H1 (cell line): ENCODE data around the gene SMARCC1. TPM values are rescaled to one million over a fixed set of nuclear protein-coding genes. Genes with fewer than 3 reads are reported as not detected.

Experiments
- CTCF ChIA-PET: fragments of 300-600 bp; sonication (Branson Sonifier 250); formaldehyde crosslinking; loops from one replicate; lab custom pipeline; 2021; ENCODE audit not compliant: partially characterized antibody; lab: Charles Lee
- POLR2A ChIA-PET: fragments of 300-600 bp; sonication (Branson Sonifier 250); formaldehyde crosslinking; loops from one replicate; lab custom pipeline; 2021; ENCODE audit warnings: inconsistent platforms; ENCODE audit not compliant: partially characterized antibody; lab: Charles Lee
- DNase-seq, 2 experiments: peaks; one replicate each; pipeline versions ENCODE4 v3.0.0 to v3.0.0-alpha.2; 2010 to 2022; ENCODE audit warnings: low spot score in 2 of 2, low read depth in 1 of 2, mixed read lengths in 1 of 2
- FAIRE-seq: peaks from 2 replicates; lab custom pipeline; 2011; peaks lifted over from hg19 to GRCh38; lab: Jason Lieb, UNC
- H2AFZ ChIP-seq: 2 replicates; pipeline ENCODE4 v1.8.1; 2012; ENCODE audit warnings: low read length, inconsistent platforms
- H2AK5ac ChIP-seq: 2 replicates; pipeline ENCODE4 v1.6.1; 2013; ENCODE audit warnings: low read depth, low read length
- H2BK120ac ChIP-seq: replicated peaks from 2 replicates; pipeline ENCODE3; 2013; ENCODE audit warnings: low read depth, low read length, inconsistent platforms
- H2BK12ac ChIP-seq: 2 replicates; pipeline ENCODE4 v1.6.1; 2013; ENCODE audit warnings: low read depth, low read length
- H2BK15ac ChIP-seq: 2 replicates; pipeline ENCODE4 v1.6.1; 2013; ENCODE audit warnings: low read length
- H2BK20ac ChIP-seq: 2 replicates; pipeline ENCODE4 v1.6.1; 2013; ENCODE audit warnings: low read length
- H2BK5ac ChIP-seq: 2 replicates; pipeline ENCODE4 v1.6.1; 2013; ENCODE audit warnings: low read depth, low read length
- H3K14ac ChIP-seq: 2 replicates; pipeline ENCODE4 v1.6.1; 2013; ENCODE audit warnings: inconsistent platforms; ENCODE audit not compliant: insufficient read length
- H3K18ac ChIP-seq: 2 replicates; pipeline ENCODE4 v1.6.1; 2013; ENCODE audit warnings: low read length; ENCODE audit errors: extremely low read depth
- H3K23ac ChIP-seq: 2 replicates; pipeline ENCODE4 v1.6.1; 2013; ENCODE audit warnings: inconsistent platforms; ENCODE audit not compliant: insufficient read length
- H3K23me2 ChIP-seq: 2 replicates; pipeline ENCODE4 v1.6.1; 2013; ENCODE audit warnings: low read depth, low read length
- H3K27ac ChIP-seq: 2 replicates; pipeline ENCODE4 v1.6.1; 2011; ENCODE audit warnings: low read depth, low read length, inconsistent platforms
- H3K27me3 ChIP-seq, 4 experiments: replicated peaks in 1 of 4; 1 replicate in 1 of 4; 2 replicates in 3 of 4; pipeline versions ENCODE4 v1.6.1 to v1.8.1; 2011 to 2013; ENCODE audit warnings: low read length in 3 of 4, mild to moderate bottlenecking in 3 of 4, inconsistent platforms in 2 of 4, mixed read lengths in 2 of 4, moderate library complexity in 1 of 4; ENCODE audit not compliant: control insufficient read depth in 3 of 4, insufficient read depth in 3 of 4; ENCODE audit errors: extremely low read depth in 1 of 4
- H3K36me3 ChIP-seq, 4 experiments: 2 replicates each; pipeline versions ENCODE4 v1.6.1 to v1.8.1; 2011 to 2013; ENCODE audit warnings: mild to moderate bottlenecking in 4 of 4, low read length in 3 of 4, moderate library complexity in 2 of 4, control low read depth in 1 of 4, inconsistent platforms in 1 of 4; ENCODE audit not compliant: insufficient read depth in 4 of 4, control insufficient read depth in 2 of 4
- H3K4ac ChIP-seq: replicated peaks from 2 replicates; pipeline ENCODE3; 2013; ENCODE audit warnings: low read length, low read depth, mixed read lengths, inconsistent platforms; ENCODE audit not compliant: insufficient read length
- H3K4me1 ChIP-seq, 4 experiments: replicated peaks in 1 of 4; 1 replicate in 1 of 4; 2 replicates in 3 of 4; pipeline versions ENCODE4 v1.6.1 to v1.8.1; 2011 to 2013; ENCODE audit warnings: low read length in 3 of 4, inconsistent platforms in 2 of 4, mixed read lengths in 1 of 4; ENCODE audit not compliant: insufficient read depth in 4 of 4, control insufficient read depth in 3 of 4
- H3K4me2 ChIP-seq, 2 experiments: 2 replicates each; pipeline versions ENCODE4 v1.6.1 to v1.8.1; 2011 to 2013; ENCODE audit warnings: low read depth in 2 of 2, low read length in 2 of 2, control low read depth in 1 of 2, inconsistent platforms in 1 of 2, mild to moderate bottlenecking in 1 of 2; ENCODE audit not compliant: insufficient read depth in 1 of 2
- H3K4me3 ChIP-seq, 4 experiments: fragments of 200-600, 300-600 bp in 1 of 4; sonication (generic), shearing (Covaris generic), sonication (Bioruptor Twin) in 1 of 4; 2 replicates each; pipeline versions ENCODE4 v1.5.1 to v1.8.1; 2011 to 2016; ENCODE audit warnings: low read length in 4 of 4, low read depth in 3 of 4, control low read depth in 2 of 4, inconsistent platforms in 2 of 4, mild to moderate bottlenecking in 2 of 4, mixed read lengths in 1 of 4, moderate library complexity in 1 of 4; ENCODE audit not compliant: insufficient read depth in 2 of 4; ENCODE audit errors: extremely low read depth in 1 of 4
- H3K56ac ChIP-seq: replicated peaks from 2 replicates; pipeline ENCODE3; 2013; ENCODE audit warnings: low read depth, mild to moderate bottlenecking, mixed read lengths, low read length, inconsistent platforms; ENCODE audit not compliant: insufficient read length
- H3K79me1 ChIP-seq: 2 replicates; pipeline ENCODE4 v1.6.1; 2013; ENCODE audit warnings: low read depth, low read length, control low read depth
- H3K79me2 ChIP-seq, 2 experiments: 2 replicates each; pipeline versions ENCODE4 v1.6.1 to v1.8.1; 2012 to 2013; ENCODE audit warnings: low read length in 2 of 2, mild to moderate bottlenecking in 2 of 2, inconsistent platforms in 1 of 2; ENCODE audit not compliant: insufficient read depth in 2 of 2, control insufficient read depth in 1 of 2
- H3K9ac ChIP-seq, 4 experiments: replicated peaks in 1 of 4; 1 replicate in 1 of 4; 2 replicates in 3 of 4; pipeline versions ENCODE4 v1.6.1 to v1.8.1; 2011 to 2013; ENCODE audit warnings: low read depth in 3 of 4, low read length in 3 of 4, control low read depth in 2 of 4, mild to moderate bottlenecking in 2 of 4, moderate library complexity in 2 of 4, inconsistent platforms in 1 of 4; ENCODE audit errors: extremely low read depth in 1 of 4
- H3K9me3 ChIP-seq, 2 experiments: 2 replicates each; pipeline versions ENCODE4 v1.6.1 to v1.8.1; 2012 to 2013; ENCODE audit warnings: mild to moderate bottlenecking in 2 of 2, moderate library complexity in 2 of 2, control low read depth in 1 of 2, inconsistent platforms in 1 of 2, low read depth in 1 of 2, low read length in 1 of 2, mixed read lengths in 1 of 2; ENCODE audit not compliant: insufficient read depth in 2 of 2
- H4K20me1 ChIP-seq, 2 experiments: replicated peaks in 1 of 2; 2 replicates each; pipeline versions ENCODE3 to v1.8.1; 2011 to 2013; ENCODE audit warnings: inconsistent platforms in 2 of 2, low read length in 2 of 2, mild to moderate bottlenecking in 1 of 2; ENCODE audit not compliant: insufficient read depth in 2 of 2, control insufficient read depth in 1 of 2
- H4K5ac ChIP-seq: 2 replicates; pipeline ENCODE4 v1.6.1; 2013; ENCODE audit warnings: low read length, low read depth, mixed read lengths, inconsistent platforms; ENCODE audit not compliant: insufficient read length
- H4K8ac ChIP-seq: 2 replicates; pipeline ENCODE4 v1.8.0; 2013; ENCODE audit warnings: mild to moderate bottlenecking, moderate library complexity, low read length, inconsistent platforms; ENCODE audit not compliant: insufficient read depth; ENCODE audit errors: extremely low read depth
- H4K91ac ChIP-seq: replicated peaks from 2 replicates; pipeline ENCODE3; 2013; ENCODE audit warnings: low read length, mixed read lengths, inconsistent platforms; ENCODE audit not compliant: insufficient read length
- ATF3 ChIP-seq: IDR thresholded peaks from 2 replicates; pipeline ENCODE4 v1.6.1; 2011; ENCODE audit warnings: low read depth, mild to moderate bottlenecking, low read length; ENCODE audit not compliant: insufficient read depth
- EZH2 ChIP-seq: fragments of 200-600 bp; sonication (generic); IDR thresholded peaks from 2 replicates; pipeline ENCODE4 v1.7.1; 2012; ENCODE audit warnings: low read depth, mild to moderate bottlenecking, moderate library complexity, low read length, inconsistent platforms; ENCODE audit not compliant: severe bottlenecking
- HDAC6 ChIP-seq: IDR thresholded peaks from one replicate; pipeline ENCODE4 v1.7.1; 2012; ENCODE audit warnings: low read depth, mild to moderate bottlenecking, inconsistent platforms, low read length, moderate library complexity
- KDM5A ChIP-seq: fragments of 200-600 bp; IDR thresholded peaks from 2 replicates; pipeline ENCODE4 v1.7.1; 2012; ENCODE audit warnings: mild to moderate bottlenecking, low read length, inconsistent platforms, mixed read lengths
- NRF1 ChIP-seq: IDR thresholded peaks from 2 replicates; pipeline ENCODE4 v1.6.1; 2011; ENCODE audit warnings: mild to moderate bottlenecking, low read depth, low read length, improper control_type of control experiment
- PHF8 ChIP-seq: fragments of 200-600 bp; sonication (generic); conservative IDR thresholded peaks from 2 replicates; pipeline ENCODE4 v1.7.1; 2012; ENCODE audit warnings: low read depth, mild to moderate bottlenecking, inconsistent platforms, low read length, moderate library complexity
- POLR2A ChIP-seq, 2 experiments: IDR thresholded peaks; 1 replicate in 1 of 2; 2 replicates in 1 of 2; pipeline ENCODE4 v1.6.1; 2011; ENCODE audit warnings: low read depth in 2 of 2, low read length in 2 of 2, mild to moderate bottlenecking in 2 of 2; ENCODE audit errors: control extremely low read depth in 1 of 2
- RBBP5 ChIP-seq: IDR thresholded peaks from 2 replicates; pipeline ENCODE4 v1.7.1; 2012; ENCODE audit warnings: low read depth, mild to moderate bottlenecking, inconsistent platforms, low read length, moderate library complexity, borderline replicate concordance
- SAP30 ChIP-seq: fragments of 300-600 bp; sonication (generic); IDR thresholded peaks from 2 replicates; pipeline ENCODE4 v1.7.1; 2012; ENCODE audit warnings: low read length, moderate library complexity, mild to moderate bottlenecking, inconsistent platforms; ENCODE audit not compliant: insufficient read depth, insufficient replicate concordance
- TEAD4 ChIP-seq: IDR thresholded peaks from 2 replicates; pipeline ENCODE4 v1.6.1; 2012; ENCODE audit warnings: low read depth, low read length, inconsistent platforms, mixed read lengths
- WGBS, 2 experiments: shearing (Covaris generic) in 1 of 2; methylation state at CpG; one replicate each; pipeline versions ENCODE4 v1.1.6 to v1.1.7; 2013 to 2015; ENCODE audit warnings: low lambda C conversion rate in 2 of 2, mixed read lengths in 2 of 2, inconsistent platforms in 1 of 2, low coverage in 1 of 2, missing lambda C conversion rate in 1 of 2; ENCODE audit not compliant: insufficient replicate concordance in 2 of 2, insufficient coverage in 1 of 2, insufficient read length in 1 of 2; ENCODE audit errors: extremely low coverage in 1 of 2, missing lambda C conversion rate in 1 of 2; 5-methylcytosine and 5-hydroxymethylcytosine counted together
- polyA plus RNA-seq, 7 experiments: library from polyadenylated mRNA; depleted of rRNA in 3 of 7; stranded (reverse) in 5 of 7; unstranded in 2 of 7; fragments of >200 nt in 5 of 7; fragments of 200-250 nt in 2 of 7; gene quantifications; 1 replicate in 5 of 7; 2 replicates in 1 of 7; 4 replicates in 1 of 7; pipeline versions ENCODE4 v1.2.1 to v1.2.3, GENCODE V29; 2011 to 2013; ENCODE audit warnings: missing spikeins in 2 of 7, mixed read lengths in 2 of 7
- total RNA-seq: library from RNA; stranded (reverse); fragmentation: NEBNext Ultra II Directional; extraction: Animal tissue kit (Norgen Biotek cat#: 25700); gene quantifications from 2 replicates; pipeline ENCODE4 v1.2.1, GENCODE V29; 2021

SMARCC1 gene
- total and polyA plus RNA-seq, 2 of the 8 experiments (the other 6 are each of a cell fraction or from before 2014, with no cell fraction given), result 64.1 to 335 TPM

- Histone ChIP-seq H3K9me3 (no peaks in the 10 kb centered on the region), H2AFZ (no peak overlapping the region), H3K4me1 (peaks cover 0 to 5% (median 3%) of the 10 kb centered on the region in 4 experiments; a peak in 5 of 7 replicates), H3K4ac (no peak overlapping the region), H2AK5ac (no peak overlapping the region), H3K4me2 (peak overlapping the region in 1 of 2 experiments; percentile 80; a peak in 1 of 4 replicates), H3K18ac (no peak overlapping the region), H4K20me1 (peaks cover 7 to 11% of the 10 kb centered on the region in 2 experiments), H3K23ac (no peak overlapping the region), H2BK5ac (no peak overlapping the region), H3K79me2 (peaks cover 70 to 79% of the 10 kb centered on the region in 2 experiments), H3K56ac (no peak overlapping the region), H3K23me2 (peaks cover 9% of the 10 kb centered on the region), H2BK20ac (no peak overlapping the region), H3K27me3 (no peaks in the 10 kb centered on the region), H3K14ac (no peak overlapping the region), H3K36me3 (peaks cover 0 to 8% (median 0%) of the 10 kb centered on the region in 4 experiments; a peak in 1 of 8 replicates), H2BK12ac (no peak overlapping the region), H3K79me1 (no peaks in the 10 kb centered on the region), H2BK120ac (no peak overlapping the region), H4K8ac (no peak overlapping the region), H3K27ac (no peak overlapping the region), H2BK15ac (no peak overlapping the region), H3K9ac (no peak overlapping the region), H4K91ac (no peak overlapping the region), H3K4me3 (peak overlapping the region in 2 of 4 experiments; percentile 97 to 100; a peak in 1 of 8 replicates), H4K5ac (no peak overlapping the region)
- DNase-seq (no peak), FAIRE-seq (no peak)
- ChIA-PET CTCF (no interaction called here), POLR2A (interaction anchor here (0.7 to 3.5 kb wide), 4 partner anchors 9 to 232 kb away, joined by 3 to 19 read pairs (median 4); no protein-coding TSS in a partner anchor)
- TF ChIP-seq PHF8, result no peak
- no peak for TF ChIP-seq SAP30
- no peak for TF ChIP-seq RBBP5
- TF ChIP-seq POLR2A (IDR thresholded peaks at IDR 0.05; ENCODE audit: control extremely low read depth in 1 of 2, low read depth in 2 of 2, low read length in 2 of 2), result no peak
- no peak for TF ChIP-seq EZH2
- no peak for TF ChIP-seq TEAD4
- no peak for TF ChIP-seq HDAC6
- TF ChIP-seq KDM5A, result no peak
- no peak for TF ChIP-seq NRF1
- no peak for TF ChIP-seq ATF3
- WGBS, 2 experiments, result 90% methylated on average over 3 of the region's 3 CpGs; no CpG with 5 or more reads in 1 of the 2 experiments
Observed at GRCh38 chr3:47778746-47779145, 2.9 kb downstream of the SMARCC1 start.
